Liver (tissue), 3 donors: ENCODE results near the gene VCP.
"Not testable (repeated sequence)": the region's sequence is repeated elsewhere in the genome, so short reads cannot be mapped to it uniquely, and the experiment has no call there.

ENCODE experiments used
- ATF3 ChIP-seq: IDR thresholded peaks from 2 replicates; pipeline ENCODE4 v1.6.1; 2016; ENCODE audit warnings: antibody characterized with exemption
- CTCF ChIP-seq: fragments of 150-350 bp; IDR thresholded peaks from 2 replicates; pipeline ENCODE4 v1.5.1; 2017; ENCODE audit warnings: improper control_type of control experiment, low read depth, low read length; ENCODE audit not compliant: missing input control
- FOXA1 ChIP-seq: IDR thresholded peaks from 2 replicates; pipeline ENCODE4 v1.6.1; 2016; ENCODE audit warnings: antibody characterized with exemption
- JUND ChIP-seq, 2 donors: IDR thresholded peaks; 2 replicates each; pipeline ENCODE4 v1.6.1; 2016; ENCODE audit warnings: antibody characterized with exemption in 2 of 2
- RAD21 ChIP-seq, 2 donors: IDR thresholded peaks; 2 replicates each; pipeline ENCODE4 v1.6.1; 2016; ENCODE audit warnings: antibody characterized with exemption in 2 of 2, mild to moderate bottlenecking in 2 of 2
- SP1 ChIP-seq: IDR thresholded peaks from 2 replicates; pipeline ENCODE4 v1.6.1; 2018; ENCODE audit warnings: antibody characterized with exemption, mild to moderate bottlenecking
- TAF1 ChIP-seq: conservative IDR thresholded peaks from 2 replicates; pipeline ENCODE4 v1.6.1; 2016; ENCODE audit warnings: antibody characterized with exemption, mild to moderate bottlenecking
- ZBTB33 ChIP-seq: IDR thresholded peaks from 2 replicates; pipeline ENCODE4 v1.6.1; 2016; ENCODE audit warnings: antibody characterized with exemption
- TF ChIP-seq, protein P1 (sequence below): IDR thresholded peaks from 2 replicates; pipeline ENCODE4 v1.6.1; 2016; ENCODE audit warnings: antibody characterized with exemption
- TF ChIP-seq, protein P2 (sequence below): IDR thresholded peaks from 2 replicates; pipeline ENCODE4 v1.6.1; 2016; ENCODE audit warnings: antibody characterized with exemption, mild to moderate bottlenecking
- donor health status: healthy.
- donor health status: healthy.

DNA sequence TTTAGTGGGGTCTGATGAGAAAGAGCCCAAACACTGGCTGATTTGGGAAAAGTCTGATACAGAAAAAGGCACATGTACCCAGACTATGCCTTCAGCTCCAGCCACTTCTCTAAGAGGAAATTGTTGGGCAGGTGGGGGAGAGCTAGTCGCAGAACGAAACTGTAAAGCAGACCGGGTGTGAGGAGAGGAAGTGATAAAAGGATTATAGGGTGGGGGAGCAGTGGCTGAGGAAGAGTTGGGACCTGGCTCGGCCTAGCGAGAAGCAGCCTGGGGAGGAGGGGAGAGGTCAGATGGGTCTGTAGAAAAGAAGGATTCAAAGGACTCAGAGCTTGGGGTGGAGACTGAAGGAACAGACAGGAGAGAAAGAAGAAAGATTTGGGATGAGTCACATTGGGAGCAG is 49.0 kb downstream of the VCP start:
- not testable (repeated sequence) for TF ChIP-seq CTCF; JUND (IDR thresholded peaks at IDR 0.05); TAF1; RAD21 (IDR thresholded peaks at IDR 0.05); SP1; ZBTB33; ATF3; FOXA1
- TF ChIP-seq, protein P1, sequence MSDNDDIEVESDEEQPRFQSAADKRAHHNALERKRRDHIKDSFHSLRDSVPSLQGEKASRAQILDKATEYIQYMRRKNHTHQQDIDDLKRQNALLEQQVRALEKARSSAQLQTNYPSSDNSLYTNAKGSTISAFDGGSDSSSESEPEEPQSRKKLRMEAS = not testable (repeated sequence)
- TF ChIP-seq, protein P2, sequence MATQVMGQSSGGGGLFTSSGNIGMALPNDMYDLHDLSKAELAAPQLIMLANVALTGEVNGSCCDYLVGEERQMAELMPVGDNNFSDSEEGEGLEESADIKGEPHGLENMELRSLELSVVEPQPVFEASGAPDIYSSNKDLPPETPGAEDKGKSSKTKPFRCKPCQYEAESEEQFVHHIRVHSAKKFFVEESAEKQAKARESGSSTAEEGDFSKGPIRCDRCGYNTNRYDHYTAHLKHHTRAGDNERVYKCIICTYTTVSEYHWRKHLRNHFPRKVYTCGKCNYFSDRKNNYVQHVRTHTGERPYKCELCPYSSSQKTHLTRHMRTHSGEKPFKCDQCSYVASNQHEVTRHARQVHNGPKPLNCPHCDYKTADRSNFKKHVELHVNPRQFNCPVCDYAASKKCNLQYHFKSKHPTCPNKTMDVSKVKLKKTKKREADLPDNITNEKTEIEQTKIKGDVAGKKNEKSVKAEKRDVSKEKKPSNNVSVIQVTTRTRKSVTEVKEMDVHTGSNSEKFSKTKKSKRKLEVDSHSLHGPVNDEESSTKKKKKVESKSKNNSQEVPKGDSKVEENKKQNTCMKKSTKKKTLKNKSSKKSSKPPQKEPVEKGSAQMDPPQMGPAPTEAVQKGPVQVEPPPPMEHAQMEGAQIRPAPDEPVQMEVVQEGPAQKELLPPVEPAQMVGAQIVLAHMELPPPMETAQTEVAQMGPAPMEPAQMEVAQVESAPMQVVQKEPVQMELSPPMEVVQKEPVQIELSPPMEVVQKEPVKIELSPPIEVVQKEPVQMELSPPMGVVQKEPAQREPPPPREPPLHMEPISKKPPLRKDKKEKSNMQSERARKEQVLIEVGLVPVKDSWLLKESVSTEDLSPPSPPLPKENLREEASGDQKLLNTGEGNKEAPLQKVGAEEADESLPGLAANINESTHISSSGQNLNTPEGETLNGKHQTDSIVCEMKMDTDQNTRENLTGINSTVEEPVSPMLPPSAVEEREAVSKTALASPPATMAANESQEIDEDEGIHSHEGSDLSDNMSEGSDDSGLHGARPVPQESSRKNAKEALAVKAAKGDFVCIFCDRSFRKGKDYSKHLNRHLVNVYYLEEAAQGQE = not testable (repeated sequence)
